GM23338 (cell line): ENCODE measurements around the gene NIM1K. TPM values are rescaled to one million over a fixed set of nuclear protein-coding genes. Genes with fewer than 3 reads are reported as not detected.

Experiments used
- ATAC-seq: fragments of 200-7000 bp; cut with Tn5 transposase; 3 replicates; pipeline ENCODE4 v1.9.1; 2020
- DNase-seq: peaks from one replicate; pipeline ENCODE4 v3.0.0-alpha.2; 2015; ENCODE audit warnings: low spot score
- H2AFZ ChIP-seq: fragments of 200-600 bp; sonication (generic); 2 replicates; pipeline ENCODE4 v1.8.0; 2016; ENCODE audit warnings: antibody characterized with exemption, mild to moderate bottlenecking, moderate library complexity
- H3F3A ChIP-seq: fragments of 200-600 bp; sonication (generic); replicated peaks from 2 replicates; pipeline ENCODE4 v1.8.0; 2017; ENCODE audit warnings: antibody characterized with exemption, mixed run types, low read depth
- H3K27ac ChIP-seq: fragments of 200-600 bp; sonication (generic); 2 replicates; pipeline ENCODE4 v1.6.1; 2016; ENCODE audit warnings: low read depth
- H3K27me3 ChIP-seq: fragments of 200-600 bp; sonication (generic); 2 replicates; pipeline ENCODE4 v1.8.0; 2016; ENCODE audit warnings: mild to moderate bottlenecking, mixed run types, moderate library complexity; ENCODE audit not compliant: insufficient read depth
- H3K36me3 ChIP-seq: fragments of 200-600 bp; sonication (generic); 2 replicates; pipeline ENCODE4 v1.8.0; 2016; ENCODE audit warnings: mild to moderate bottlenecking; ENCODE audit not compliant: insufficient read depth
- H3K4me1 ChIP-seq: fragments of 200-600 bp; sonication (generic); 2 replicates; pipeline ENCODE4 v1.8.0; 2016; ENCODE audit warnings: mild to moderate bottlenecking, moderate library complexity; ENCODE audit not compliant: insufficient read depth
- H3K4me2 ChIP-seq: fragments of 200-600 bp; sonication (generic); 2 replicates; pipeline ENCODE4 v1.7.1; 2017; ENCODE audit warnings: mixed run types
- H3K4me3 ChIP-seq: fragments of 200-600 bp; sonication (generic); 2 replicates; pipeline ENCODE4 v1.6.1; 2016; ENCODE audit warnings: mixed run types
- H3K79me2 ChIP-seq: fragments of 200-600 bp; sonication (generic); replicated peaks from 2 replicates; pipeline ENCODE4 v1.8.0; 2017; ENCODE audit warnings: mild to moderate bottlenecking; ENCODE audit not compliant: insufficient read depth
- H3K9me2 ChIP-seq: fragments of 200-600 bp; sonication (generic); 2 replicates; pipeline ENCODE4 v1.8.0; 2017; ENCODE audit not compliant: insufficient read depth
- H4K20me1 ChIP-seq: fragments of 200-600 bp; sonication (generic); replicated peaks from 2 replicates; pipeline ENCODE4 v1.8.0; 2017; ENCODE audit warnings: mild to moderate bottlenecking; ENCODE audit not compliant: insufficient read depth
- H3K27ac Mint-ChIP-seq: 2 replicates; pipeline ENCODE4 v1.8.0; 2020; ENCODE audit warnings: inconsistent platforms, mild to moderate bottlenecking, moderate library complexity, mixed read lengths
- H3K27me3 Mint-ChIP-seq: 3 replicates; pipeline ENCODE4 v1.8.0; 2022; ENCODE audit warnings: low read depth, mild to moderate bottlenecking, moderate library complexity, mixed read lengths, inconsistent platforms; ENCODE audit not compliant: insufficient read depth, poor library complexity
- H3K36me3 Mint-ChIP-seq: 3 replicates; pipeline ENCODE4 v1.8.0; 2021; ENCODE audit warnings: low read depth, mild to moderate bottlenecking, inconsistent platforms, moderate library complexity, mixed read lengths
- H3K4me1 Mint-ChIP-seq: 3 replicates; pipeline ENCODE4 v1.8.0; 2020; ENCODE audit warnings: mild to moderate bottlenecking, inconsistent platforms, mixed read lengths
- H3K4me3 Mint-ChIP-seq: 3 replicates; pipeline ENCODE4 v1.8.0; 2021; ENCODE audit warnings: moderate library complexity, mild to moderate bottlenecking, inconsistent platforms, mixed read lengths
- H3K9me3 Mint-ChIP-seq: 3 replicates; pipeline ENCODE4 v1.8.0; 2020; ENCODE audit warnings: moderate library complexity, mild to moderate bottlenecking, inconsistent platforms, mixed read lengths
- JUNB ChIP-seq: IDR thresholded peaks from one replicate; pipeline ENCODE4 v1.6.1; 2016; ENCODE audit warnings: antibody characterized with exemption; ENCODE audit not compliant: unreplicated experiment
- STAT1 ChIP-seq: IDR thresholded peaks from one replicate; pipeline ENCODE4 v1.6.1; 2016; ENCODE audit warnings: antibody characterized with exemption; ENCODE audit not compliant: unreplicated experiment
- ZNF114 ChIP-seq: fragments of 250-450 bp; sonication (Bioruptor Pico); IDR thresholded peaks from 2 replicates; pipeline ENCODE4 v1.5.0; 2020; ENCODE audit warnings: mild to moderate bottlenecking, moderate library complexity
- ZNF462 ChIP-seq: fragments of 250-450 bp; sonication (Bioruptor Pico); IDR thresholded peaks from 2 replicates; pipeline ENCODE4 v1.5.0; 2020; ENCODE audit warnings: mild to moderate bottlenecking, moderate library complexity
- polyA plus RNA-seq: library from polyadenylated mRNA; unstranded; fragments of >200 nt; fragmentation: Nextera tagmentation; extraction: Ambion mirVana; gene quantifications from 2 replicates; pipeline ENCODE4 v1.2.1, GENCODE V29; 2016
- total RNA-seq: library from RNA; depleted of rRNA; stranded (reverse); fragments of >200 nt; shearing (Covaris generic); gene quantifications from 2 replicates; pipeline ENCODE4 v1.2.3, GENCODE V29; 2014

The NIM1K gene
- total and polyA plus RNA-seq, 2 experiments from 2014 or later = not detected

DNA sequence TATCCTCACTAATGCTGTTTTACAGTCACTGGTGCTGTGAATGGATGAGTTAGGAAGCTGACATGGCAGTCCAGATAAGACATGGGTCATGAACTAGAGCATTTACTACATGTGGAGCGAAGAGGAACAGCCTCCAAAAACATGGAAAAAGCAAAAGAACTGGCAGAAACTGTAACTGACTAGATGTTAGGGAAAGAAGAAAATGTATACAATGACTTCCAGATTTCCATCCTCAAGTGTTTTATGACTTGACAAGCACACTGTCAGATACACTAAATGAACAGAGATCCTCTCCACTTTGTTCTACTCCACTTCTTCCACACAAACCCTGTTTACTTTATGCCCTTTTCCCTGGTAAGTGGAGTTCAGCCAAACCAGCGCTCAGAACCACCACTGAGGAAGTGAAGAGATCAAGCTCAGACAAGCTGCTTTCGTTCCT is 109.6 kb downstream of the NIM1K start:
- peaks cover 30% of the 10 kb centered on the region for H3K36me3 ChIP-seq
- Mint-ChIP-seq H3K36me3 (peaks cover 76% of the 10 kb centered on the region), H3K4me1 (peaks cover 38% of the 10 kb centered on the region; the same call in 2 of the 3 replicates), H3K27me3 (no peaks in the 10 kb centered on the region), H3K4me3 (no peak overlapping the region), H3K9me3 (no peaks in the 10 kb centered on the region), H3K27ac (0 out of 2 replicates have a peak overlapping the region, but pooled peaks have one; percentile 6)
- 0 out of 2 replicates have a peak overlapping the region, but pooled peaks have one; percentile 57 for H3K4me2 ChIP-seq
- H3K4me3 ChIP-seq = no peak overlapping the region
- no peak overlapping the region for H2AFZ ChIP-seq
- H3K27me3 ChIP-seq = no peaks in the 10 kb centered on the region
- H3K9me2 ChIP-seq = no peaks in the 10 kb centered on the region
- H3K79me2 ChIP-seq = peaks cover 100% of the 10 kb centered on the region
- H3K4me1 ChIP-seq = peaks cover 45% of the 10 kb centered on the region
- TF ChIP-seq STAT1 (no peak), ZNF462 (no peak), ZNF114 (CRISPR knock-in tag) (no peak), JUNB (no peak)
- ATAC-seq = no peak
- H4K20me1 ChIP-seq = peaks cover 81% of the 10 kb centered on the region
- DNase-seq = no peak
- H3K27ac ChIP-seq = no peak overlapping the region
- no peaks in the 10 kb centered on the region for H3F3A ChIP-seq

DNA sequence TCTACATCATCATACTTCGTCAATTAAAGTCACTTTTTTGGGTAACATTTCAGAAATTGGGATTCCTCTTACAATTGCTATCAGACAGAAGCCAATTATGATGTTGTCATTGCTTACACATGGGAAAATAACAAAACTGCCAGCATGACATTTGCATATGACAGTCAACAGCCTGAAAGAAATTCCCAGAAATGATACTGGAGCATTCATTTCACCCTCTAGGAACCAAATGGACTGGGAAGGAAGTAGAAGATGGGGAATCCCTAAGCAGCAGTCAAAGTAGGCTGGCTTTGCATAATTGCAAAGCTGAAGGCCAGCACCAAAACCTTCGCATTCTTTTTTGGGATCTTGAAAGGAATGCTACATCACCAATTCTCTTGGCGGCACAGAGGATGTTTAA is 110.5 kb downstream of the NIM1K start:
- DNase-seq (peak; percentile 39), ATAC-seq (peak; percentile 20; the same call in 1 of the 3 replicates)
- no peaks in the 10 kb centered on the region for H3K9me3 Mint-ChIP-seq
- H3K36me3 Mint-ChIP-seq = peaks cover 72% of the 10 kb centered on the region
- peak overlapping the region; percentile 57 for H3K4me2 ChIP-seq
- H3K4me3 Mint-ChIP-seq = no peak overlapping the region
- peaks cover 22% of the 10 kb centered on the region for H3K36me3 ChIP-seq
- no peaks in the 10 kb centered on the region for H3K27me3 Mint-ChIP-seq
- no peaks in the 10 kb centered on the region for H3K27me3 ChIP-seq
- peaks cover 87% of the 10 kb centered on the region for H4K20me1 ChIP-seq
- H3K4me1 Mint-ChIP-seq = peaks cover 42% of the 10 kb centered on the region; the same call in 2 of the 3 replicates
- H2AFZ ChIP-seq = no peak overlapping the region
- H3K4me1 ChIP-seq = peaks cover 52% of the 10 kb centered on the region
- H3K79me2 ChIP-seq = peaks cover 100% of the 10 kb centered on the region
- H3F3A ChIP-seq = no peaks in the 10 kb centered on the region
- no peak for TF ChIP-seq ZNF114 (CRISPR knock-in tag)
- H3K27ac ChIP-seq = peak overlapping the region; percentile 0; the same call in 1 of the 2 replicates
- 0 out of 2 replicates have a peak overlapping the region, but pooled peaks have one; percentile 13 for H3K4me3 ChIP-seq
- no peak overlapping the region for H3K27ac Mint-ChIP-seq
- H3K9me2 ChIP-seq = no peaks in the 10 kb centered on the region
